Subcutaneous abdominal adipose tissue (tissue), 5 donors: ENCODE data around the gene STK32C.

Experiments used
- H3K27ac ChIP-seq: one replicate; pipeline ENCODE4 v1.7.0; 2013; ENCODE audit warnings: low read depth, mild to moderate bottlenecking, inconsistent platforms, low read length, moderate library complexity
- H3K27me3 ChIP-seq, 5 donors: one replicate each; pipeline ENCODE4 v1.7.0; 2013; ENCODE audit warnings: low read length in 5 of 5, inconsistent platforms in 1 of 5; ENCODE audit not compliant: control insufficient read depth in 5 of 5, insufficient read depth in 4 of 5
- H3K36me3 ChIP-seq, 5 donors: one replicate each; pipeline ENCODE4 v1.7.0; 2013; ENCODE audit warnings: low read length in 5 of 5; ENCODE audit not compliant: control insufficient read depth in 5 of 5, insufficient read depth in 5 of 5
- H3K4me1 ChIP-seq, 5 donors: one replicate each; pipeline ENCODE4 v1.7.0; 2013; ENCODE audit warnings: low read length in 5 of 5, mild to moderate bottlenecking in 3 of 5, moderate library complexity in 1 of 5; ENCODE audit not compliant: control insufficient read depth in 5 of 5, insufficient read depth in 5 of 5
- H3K4me3 ChIP-seq, 5 donors: one replicate each; pipeline ENCODE4 v1.7.0; 2013; ENCODE audit warnings: low read length in 5 of 5, low read depth in 1 of 5
- H3K9ac ChIP-seq, 5 donors: one replicate each; pipeline ENCODE4 v1.7.0; 2013; ENCODE audit warnings: low read length in 5 of 5, mild to moderate bottlenecking in 4 of 5, moderate library complexity in 3 of 5
- H3K9me3 ChIP-seq, 5 donors: one replicate each; pipeline ENCODE4 v1.7.0; 2013; ENCODE audit warnings: low read length in 5 of 5; ENCODE audit not compliant: control insufficient read depth in 5 of 5
- donor health status: healthy.
- donor health status: healthy.
- donor health status: healthy.
- donor health status: healthy.
- donor health status: healthy.

Gene STK32C

DNA sequence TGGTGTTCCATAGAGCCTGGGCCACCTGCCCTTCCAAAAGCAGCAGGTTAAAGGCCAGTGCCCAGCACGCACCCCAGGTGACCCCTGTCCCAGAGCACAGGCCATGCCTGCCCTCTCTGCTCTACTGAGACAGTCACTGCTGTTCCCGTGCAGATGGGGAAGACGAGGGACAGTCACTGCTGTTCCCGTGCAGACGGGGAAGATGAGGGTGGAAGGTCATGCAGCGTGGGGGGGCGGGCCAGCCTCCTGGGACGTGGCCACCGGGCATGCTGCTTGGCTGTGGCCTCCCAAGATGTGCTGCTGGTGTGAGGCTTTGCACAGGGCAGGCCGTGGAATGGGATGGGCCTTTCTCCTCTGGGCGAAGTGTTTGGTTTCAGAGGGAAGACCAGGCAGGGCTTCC is 42.6 kb upstream of the STK32C start:
- Histone ChIP-seq H3K9ac (no peak overlapping the region), H3K27me3 (no peaks in the 10 kb centered on the region), H3K36me3 (peaks cover 0 to 62% (median 20%) of the 10 kb centered on the region in 5 donors), H3K4me3 (no peak overlapping the region), H3K27ac (no peak overlapping the region), H3K9me3 (no peaks in the 10 kb centered on the region), H3K4me1 (peaks cover 0 to 10% (median 0%) of the 10 kb centered on the region in 5 donors)

GRCh38 chr10:132349766-132350165 is 42.0 kb upstream of the STK32C start:
- Histone ChIP-seq H3K9me3 (no peaks in the 10 kb centered on the region), H3K4me1 (peaks cover 0 to 10% (median 0%) of the 10 kb centered on the region in 5 donors), H3K4me3 (no peak overlapping the region), H3K27me3 (no peaks in the 10 kb centered on the region), H3K27ac (no peak overlapping the region), H3K36me3 (peaks cover 5 to 67% (median 26%) of the 10 kb centered on the region in 5 donors), H3K9ac (no peak overlapping the region)

DNA sequence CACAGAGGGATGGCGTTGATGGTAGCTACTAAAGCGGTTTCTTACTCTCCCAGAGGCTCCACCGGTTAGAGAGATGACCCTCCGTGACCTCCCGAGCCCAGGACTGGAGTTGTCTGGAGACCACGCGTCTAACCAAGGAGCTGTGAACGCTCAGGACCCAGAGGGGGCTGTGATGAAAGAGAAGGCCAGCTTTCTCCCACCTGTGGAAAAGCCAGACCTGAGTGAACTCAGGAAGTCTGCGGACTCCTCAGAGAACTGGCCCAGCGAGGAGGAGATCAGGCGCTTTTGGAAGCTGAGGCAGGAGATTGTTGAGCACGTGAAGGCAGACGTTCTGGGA is 40.1 kb upstream of the STK32C start:
- Histone ChIP-seq H3K27ac (no peak overlapping the region), H3K9ac (no peak overlapping the region), H3K4me3 (no peak overlapping the region), H3K4me1 (peaks cover 0 to 10% (median 0%) of the 10 kb centered on the region in 5 donors), H3K36me3 (peaks cover 10 to 61% (median 23%) of the 10 kb centered on the region in 5 donors), H3K9me3 (no peaks in the 10 kb centered on the region), H3K27me3 (no peaks in the 10 kb centered on the region)

- Histone ChIP-seq H3K27me3 (no peaks in the 10 kb centered on the region), H3K4me3 (no peak overlapping the region), H3K27ac (no peak overlapping the region), H3K9ac (no peak overlapping the region), H3K9me3 (no peaks in the 10 kb centered on the region), H3K4me1 (peaks cover 0 to 10% (median 0%) of the 10 kb centered on the region in 5 donors), H3K36me3 (peaks cover 10 to 62% (median 23%) of the 10 kb centered on the region in 5 donors)
Measured at GRCh38 chr10:132347211-132347930, 39.6 kb upstream of the STK32C start.

GRCh38 chr10:132346806-132347205 is 39.1 kb upstream of the STK32C start:
- Histone ChIP-seq H3K36me3 (peaks cover 10 to 64% (median 25%) of the 10 kb centered on the region in 5 donors), H3K27ac (no peak overlapping the region), H3K4me1 (peaks cover 0 to 10% (median 0%) of the 10 kb centered on the region in 5 donors), H3K9me3 (no peaks in the 10 kb centered on the region), H3K4me3 (no peak overlapping the region), H3K9ac (no peak overlapping the region), H3K27me3 (no peaks in the 10 kb centered on the region)

DNA sequence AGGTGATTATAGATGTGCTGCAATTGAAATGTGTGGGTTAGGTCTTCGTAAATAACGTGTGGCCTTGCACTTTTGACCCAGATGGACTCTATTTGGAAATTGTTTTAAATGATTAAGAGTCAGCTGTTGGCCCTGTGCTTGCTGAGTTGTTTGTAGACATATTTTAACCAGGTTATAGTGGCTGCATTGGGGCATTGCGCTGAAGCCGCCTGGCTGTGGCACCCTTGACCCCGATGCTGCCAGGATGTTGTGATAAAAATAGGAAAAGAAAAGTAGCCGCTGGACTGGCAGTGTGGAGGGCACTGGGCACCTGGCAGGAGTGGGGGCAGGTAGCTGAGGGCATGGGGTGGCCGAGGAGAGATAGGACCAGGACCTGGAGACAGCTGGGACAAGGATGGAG is 37.6 kb upstream of the STK32C start:
- H3K36me3 ChIP-seq = peaks cover 10 to 55% (median 25%) of the 10 kb centered on the region in 5 donors
- H3K9me3 ChIP-seq = no peaks in the 10 kb centered on the region
- no peaks in the 10 kb centered on the region for H3K27me3 ChIP-seq
- peaks cover 0 to 2% (median 0%) of the 10 kb centered on the region in 5 donors for H3K4me1 ChIP-seq
- H3K4me3 ChIP-seq = no peak overlapping the region
- H3K9ac ChIP-seq = no peak overlapping the region
- H3K27ac ChIP-seq = no peak overlapping the region

GRCh38 chr10:132344386-132344785 is 36.6 kb upstream of the STK32C start:
- no peak overlapping the region for H3K4me3 ChIP-seq
- H3K9ac ChIP-seq = no peak overlapping the region
- no peaks in the 10 kb centered on the region for H3K4me1 ChIP-seq
- H3K36me3 ChIP-seq = peaks cover 10 to 53% (median 26%) of the 10 kb centered on the region in 5 donors
- H3K27me3 ChIP-seq = no peaks in the 10 kb centered on the region
- H3K27ac ChIP-seq = no peak overlapping the region
- H3K9me3 ChIP-seq = no peaks in the 10 kb centered on the region

DNA sequence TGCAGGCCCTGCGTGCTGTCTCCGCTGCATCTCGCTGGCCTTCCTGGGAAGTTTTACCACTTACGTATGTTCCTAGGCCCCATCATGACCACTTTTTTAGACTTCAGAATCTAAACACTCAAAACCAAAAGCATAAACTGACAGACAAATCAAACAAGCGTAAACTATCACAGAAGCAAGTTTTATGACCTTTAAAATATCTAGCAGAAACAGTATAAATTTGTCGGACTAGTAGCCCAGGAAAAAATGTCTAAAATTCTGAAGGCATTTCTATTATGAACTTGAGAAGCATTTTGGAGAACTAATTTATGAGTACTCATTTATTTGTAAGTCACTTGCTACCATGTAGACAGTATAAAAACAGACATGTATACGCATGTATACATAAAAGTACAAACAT is 34.8 kb upstream of the STK32C start:
- Histone ChIP-seq H3K4me3 (no peak overlapping the region), H3K27me3 (no peaks in the 10 kb centered on the region), H3K27ac (no peak overlapping the region), H3K9ac (no peak overlapping the region), H3K4me1 (peaks cover 0 to 2% (median 0%) of the 10 kb centered on the region in 5 donors), H3K36me3 (peaks cover 8 to 41% (median 15%) of the 10 kb centered on the region in 5 donors), H3K9me3 (no peaks in the 10 kb centered on the region)

GRCh38 chr10:132341781-132342180 is 34.0 kb upstream of the STK32C start:
- Histone ChIP-seq H3K9me3 (no peaks in the 10 kb centered on the region), H3K27ac (no peak overlapping the region), H3K27me3 (no peaks in the 10 kb centered on the region), H3K36me3 (peaks cover 8 to 34% (median 15%) of the 10 kb centered on the region in 5 donors), H3K4me1 (peaks cover 0 to 4% (median 0%) of the 10 kb centered on the region in 5 donors), H3K4me3 (no peak overlapping the region), H3K9ac (no peak overlapping the region)

DNA sequence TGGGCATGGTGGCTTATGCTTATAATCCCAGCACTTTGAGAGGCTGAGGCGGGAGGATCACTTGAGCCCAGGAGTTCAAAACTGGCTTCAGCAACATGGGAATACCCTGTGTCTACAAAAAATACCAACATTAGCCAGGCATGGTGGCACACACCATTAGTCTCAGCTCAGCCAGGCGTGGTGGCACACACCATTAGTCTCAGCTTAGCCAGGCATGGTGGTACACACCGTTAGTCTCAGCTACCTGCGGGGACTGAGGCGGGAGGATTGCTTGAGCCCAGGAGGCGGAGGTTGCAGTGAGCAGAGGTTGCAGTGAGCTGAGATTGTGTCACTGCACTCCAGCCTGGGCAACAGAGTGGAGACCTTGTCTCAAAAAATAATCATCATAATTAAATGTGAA is 33.3 kb upstream of the STK32C start:
- H3K9ac ChIP-seq = no peak overlapping the region
- H3K4me3 ChIP-seq = no peak overlapping the region
- H3K27me3 ChIP-seq = no peaks in the 10 kb centered on the region
- no peaks in the 10 kb centered on the region for H3K9me3 ChIP-seq
- H3K36me3 ChIP-seq = peaks cover 8 to 33% (median 15%) of the 10 kb centered on the region in 5 donors
- no peak overlapping the region for H3K27ac ChIP-seq
- peaks cover 0 to 11% (median 6%) of the 10 kb centered on the region in 5 donors for H3K4me1 ChIP-seq
